ENCODE measurements around the gene METTL25B.
"Not testable (repeated sequence)": the region's sequence is repeated elsewhere in the genome, so short reads cannot be mapped to it uniquely, and the experiment has no call there.

Gene METTL25B

DNA sequence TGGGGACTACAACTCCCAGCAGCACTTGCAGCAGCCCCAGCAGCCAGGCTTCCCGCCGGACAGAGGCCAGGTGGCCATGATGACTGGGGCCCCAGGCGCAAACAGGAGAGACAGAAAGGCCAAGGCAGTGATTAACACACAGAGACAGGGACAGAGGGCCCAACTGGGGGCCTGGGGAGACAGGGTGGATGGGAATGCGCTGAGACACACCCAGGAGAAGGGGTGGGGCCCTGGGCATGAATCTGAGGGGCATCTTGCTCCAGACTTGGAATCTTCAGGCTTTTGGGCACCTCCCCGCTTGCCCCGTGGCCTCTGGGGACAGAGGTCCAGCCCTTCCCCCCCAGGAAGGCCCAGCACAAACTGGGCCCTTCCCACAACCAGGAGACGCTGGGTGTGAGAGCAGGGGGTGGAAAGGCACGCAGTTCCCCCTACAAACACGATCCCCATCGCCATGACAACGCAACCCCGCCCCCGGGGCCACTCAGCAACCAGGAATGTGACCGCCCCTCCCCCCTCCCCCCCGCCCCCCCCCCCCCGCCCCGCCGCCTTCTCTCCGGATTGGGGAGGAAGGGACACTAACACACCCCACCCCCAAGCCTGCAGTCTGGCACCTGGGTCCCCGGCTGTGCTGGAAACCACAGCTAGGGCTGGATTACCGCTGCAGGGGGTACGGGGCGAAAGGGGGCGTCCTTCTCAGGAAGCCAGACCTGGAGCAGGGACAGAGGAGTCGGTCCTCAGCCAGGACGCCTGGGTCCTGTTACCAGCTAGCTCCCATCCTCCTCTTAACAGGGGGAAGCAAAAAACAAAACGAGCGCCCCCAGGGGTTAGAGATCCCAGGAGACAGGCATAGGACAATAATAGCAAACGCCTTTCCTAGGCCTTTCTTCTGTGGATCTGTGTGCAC is 18.7 kb downstream of the METTL25B start:
- H3K4me3 ChIP-seq (ENCODE audit: low read depth, low read length): peak overlapping the region; percentile 54

DNA sequence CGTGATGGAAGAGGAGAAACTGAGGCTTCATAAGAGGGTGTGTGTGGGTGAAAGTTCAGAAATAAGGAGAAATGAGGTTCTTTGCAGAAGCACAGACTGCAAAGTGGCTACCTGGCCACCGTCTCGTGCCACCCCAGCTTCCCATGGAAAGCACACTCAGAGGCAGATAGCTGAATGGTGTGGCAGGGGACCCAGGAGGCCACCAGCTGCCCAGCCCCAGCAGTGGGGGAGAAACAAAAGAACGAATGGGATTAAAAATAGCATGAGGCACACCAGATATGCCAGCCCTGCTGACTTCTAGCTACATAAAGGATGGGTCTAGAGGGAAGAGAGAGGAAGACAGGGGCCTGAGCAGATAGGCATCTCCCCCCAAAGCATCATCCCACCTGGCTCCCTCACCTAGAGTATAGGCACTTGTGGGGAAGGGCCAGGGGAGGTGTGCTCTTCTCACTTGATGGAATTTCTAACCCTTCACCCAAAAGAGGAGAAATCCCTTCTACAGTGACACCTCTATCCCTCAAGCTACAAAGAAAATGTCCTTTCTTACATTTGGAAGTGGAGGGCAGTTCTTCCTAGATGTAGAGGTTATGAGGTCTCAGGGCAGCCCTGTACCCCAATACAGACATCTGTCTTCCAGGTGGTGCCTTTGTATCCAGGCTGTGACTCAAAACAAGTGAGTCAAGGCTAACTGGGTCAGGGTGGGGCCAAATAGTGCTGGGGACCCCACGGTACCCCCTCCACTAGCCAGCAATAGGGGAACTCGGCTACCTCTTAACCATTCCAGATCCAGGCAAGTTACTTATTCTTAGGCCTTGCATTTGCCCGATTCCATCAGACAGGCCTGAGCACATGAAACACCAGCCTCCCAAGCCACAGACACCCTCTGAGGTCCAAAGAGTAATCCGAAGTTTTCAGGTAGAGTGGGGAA is 19.7 kb downstream of the METTL25B start:
- no peak overlapping the region for H3K4me3 ChIP-seq (ENCODE audit: low read depth, low read length)

DNA sequence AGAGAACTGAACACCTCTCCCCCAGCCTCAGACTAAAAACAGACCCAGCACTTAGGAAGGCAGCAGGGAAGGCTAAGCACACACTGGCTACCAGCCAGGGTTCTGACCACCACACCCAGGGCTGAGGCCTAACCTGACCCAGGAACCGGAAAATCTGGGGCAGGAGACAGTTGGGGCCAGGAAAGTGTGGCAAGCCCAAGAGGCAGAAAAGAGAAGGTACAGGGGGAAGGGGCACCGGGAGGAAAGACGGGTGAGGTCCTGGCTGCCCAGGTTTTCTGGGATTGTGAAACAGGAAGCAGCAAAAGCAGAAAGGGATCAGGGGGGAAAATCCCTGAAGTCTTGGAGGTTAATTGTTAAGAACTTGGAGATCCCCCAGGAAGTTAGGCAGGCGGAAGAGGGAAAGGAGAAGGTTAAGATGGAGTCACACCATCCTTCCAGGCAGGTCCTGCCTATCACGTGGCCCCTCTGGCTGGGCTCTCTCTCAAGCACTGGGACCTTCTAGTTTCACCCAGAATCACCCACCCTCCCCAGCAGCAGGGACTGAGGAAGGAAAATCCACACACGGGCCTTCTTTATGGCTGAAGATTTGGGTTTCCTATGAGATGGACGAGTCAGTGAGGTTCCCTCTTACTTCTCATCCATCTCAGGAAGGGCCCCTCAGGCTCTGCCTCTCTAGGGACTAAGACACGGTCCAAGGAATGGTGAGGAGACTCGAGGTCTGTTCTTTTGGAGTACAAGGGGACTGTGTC is 20.6 kb downstream of the METTL25B start:
- no peak overlapping the region for H3K4me3 ChIP-seq (ENCODE audit: low read depth, low read length)

DNA sequence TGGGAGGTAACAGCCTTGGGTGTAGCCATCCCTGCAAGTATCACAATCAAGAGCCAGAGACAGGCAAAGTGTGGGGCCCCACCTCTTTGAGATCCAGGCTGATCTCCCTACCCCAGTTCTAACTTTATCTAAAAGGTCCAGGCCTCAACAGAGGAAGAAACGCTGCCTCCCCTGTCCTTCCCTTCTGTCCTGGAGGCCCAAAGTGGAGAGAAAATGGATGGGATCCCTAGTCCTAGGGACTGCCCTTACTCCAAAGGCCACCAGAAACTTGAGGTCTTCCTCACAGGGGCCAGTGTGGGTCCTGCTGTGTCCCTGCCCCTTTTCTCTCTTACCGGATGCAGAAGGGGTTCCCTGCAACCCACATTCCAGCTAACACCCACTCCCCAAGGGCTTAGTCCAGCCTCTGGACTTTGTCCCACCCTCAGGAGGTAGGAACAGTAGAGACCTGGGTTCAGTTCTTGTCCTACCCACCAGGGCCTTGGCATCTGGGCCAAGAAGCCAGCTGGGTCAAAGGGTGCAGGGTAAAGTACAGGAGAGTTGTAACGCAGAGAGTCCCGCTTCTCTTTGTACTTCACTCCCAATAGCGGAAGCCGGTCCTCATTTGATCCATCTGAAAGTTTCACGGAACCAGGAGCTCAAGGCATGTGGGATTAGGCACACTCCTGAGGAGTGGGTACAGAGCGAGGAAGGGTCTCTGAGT is 21.3 kb downstream of the METTL25B start:
- H3K4me3 ChIP-seq (ENCODE audit: low read depth, low read length): peak overlapping the region; percentile 78

DNA sequence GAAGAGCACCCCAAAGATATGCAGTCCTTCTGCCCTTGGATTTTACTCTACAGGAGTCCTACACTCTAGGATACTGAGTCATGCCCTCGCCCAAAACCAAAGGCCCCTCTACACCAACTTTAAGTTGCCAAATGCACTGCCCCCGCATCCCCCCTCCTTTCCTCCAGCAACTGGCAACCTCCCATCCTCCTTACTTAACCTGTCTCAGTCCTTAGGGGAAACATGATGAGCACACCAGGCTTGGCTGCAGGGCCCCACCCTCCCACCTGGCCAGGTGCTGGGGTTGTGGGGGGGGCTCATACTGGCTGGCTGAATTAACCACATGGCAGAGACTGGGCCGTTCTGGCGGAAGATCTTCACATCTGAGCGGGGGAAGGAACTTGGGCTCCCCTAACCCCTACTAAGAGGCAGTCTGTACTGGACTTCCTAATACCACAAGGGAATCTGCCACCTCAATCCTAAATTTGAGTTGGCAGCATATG is 22.0 kb downstream of the METTL25B start:
- peak overlapping the region; percentile 78 for H3K4me3 ChIP-seq (ENCODE audit: low read depth, low read length)

DNA sequence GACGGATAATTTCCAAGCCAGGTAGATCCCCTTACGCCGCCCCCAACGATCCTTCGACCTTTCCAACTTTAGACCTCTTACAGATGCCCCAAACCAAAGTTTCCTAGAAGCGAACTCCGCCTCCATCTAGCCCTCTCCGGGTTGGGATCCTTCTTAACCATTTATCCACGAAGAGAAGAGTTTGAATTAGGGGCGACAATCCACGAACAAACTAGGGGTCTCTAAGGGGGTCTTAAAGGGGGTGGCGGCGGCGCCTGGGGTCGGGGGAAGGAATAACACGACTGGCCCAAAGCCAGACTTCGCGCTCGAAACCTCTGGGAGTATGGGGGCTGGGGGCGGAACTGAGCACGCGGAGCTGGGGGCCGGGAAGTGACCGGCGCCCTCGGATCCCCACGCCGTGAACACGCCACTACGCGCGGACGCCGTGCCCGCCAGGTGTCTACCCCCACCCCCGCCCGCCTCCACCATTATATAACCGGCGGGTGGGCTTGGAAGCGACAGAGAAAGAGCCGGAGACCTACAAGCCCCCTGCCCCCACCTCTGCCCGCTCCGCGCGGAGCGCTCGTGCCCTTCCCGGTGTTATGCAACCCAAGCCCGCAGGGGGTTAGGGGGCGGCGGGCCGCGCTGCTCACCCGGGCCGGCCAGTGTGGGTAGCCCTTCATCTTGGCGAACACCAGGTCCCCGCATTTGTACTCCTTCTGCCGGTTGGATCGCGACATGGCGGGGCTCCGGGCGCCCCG is 22.6 kb downstream of the METTL25B start:
- H3K4me3 ChIP-seq (ENCODE audit: low read depth, low read length): peak overlapping the region; percentile 78

DNA sequence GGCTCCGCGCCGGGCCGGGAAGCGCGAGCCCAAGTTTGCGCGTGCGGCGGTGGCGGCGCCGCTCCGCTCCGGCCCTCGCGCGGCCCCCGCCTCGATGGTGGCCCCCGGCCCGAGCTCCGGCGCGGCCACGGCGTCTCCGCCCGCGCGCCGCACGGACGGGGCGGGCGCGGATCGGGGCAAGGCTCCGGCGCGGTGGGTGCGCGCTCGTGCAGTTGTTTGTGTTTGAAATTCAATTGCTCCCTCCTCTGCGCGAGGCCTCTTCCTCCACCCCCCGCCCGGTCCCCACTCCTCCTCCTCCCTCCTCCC is 23.1 kb downstream of the METTL25B start, which contains the start of gene HDGF:
Gene HDGF (minus strand): TSS at position 225 of the 306 bp plus-strand sequence. CDS start 246 bp downstream, outside the sequence.
- H3K4me3 ChIP-seq (ENCODE audit: low read depth, low read length): peak within 1 kb of the TSS; percentile 78

DNA sequence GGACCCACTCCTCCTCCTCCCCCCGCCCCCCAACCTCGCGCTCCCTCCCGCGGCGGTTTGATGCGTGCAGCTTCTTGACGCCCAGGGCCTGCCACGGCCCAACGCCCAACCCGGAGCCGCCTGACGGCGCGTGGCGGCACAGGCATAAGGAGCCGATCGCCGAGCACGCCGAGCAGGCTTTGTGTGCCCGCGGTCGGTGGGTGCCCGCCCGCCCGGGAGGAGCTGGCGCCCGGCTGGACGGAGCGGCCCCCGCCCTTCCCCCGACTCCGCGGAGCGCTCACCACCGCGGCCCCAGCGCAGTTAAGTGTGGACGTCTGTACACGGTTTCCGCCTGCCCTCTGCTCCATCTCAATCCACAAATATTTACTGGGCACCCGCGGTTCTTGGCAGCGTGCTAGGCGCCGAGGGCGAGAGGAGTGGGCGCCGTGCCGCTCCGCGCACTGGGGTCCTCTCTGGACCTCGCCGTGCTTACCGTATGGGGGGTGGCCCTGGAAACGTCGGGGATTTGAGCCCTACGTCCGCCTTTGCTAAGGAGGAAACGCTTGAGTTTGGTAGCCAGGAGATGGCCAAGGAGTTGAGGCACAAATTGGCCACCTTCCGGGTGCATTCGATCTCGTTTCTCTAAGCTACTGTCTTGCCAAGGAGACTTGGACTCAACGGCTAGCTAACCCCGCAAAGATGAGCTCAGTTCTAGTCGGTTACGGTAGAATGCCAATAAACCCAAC is 23.6 kb downstream of the METTL25B start:
- H3K4me3 ChIP-seq (ENCODE audit: low read depth, low read length): peak overlapping the region; percentile 74

DNA sequence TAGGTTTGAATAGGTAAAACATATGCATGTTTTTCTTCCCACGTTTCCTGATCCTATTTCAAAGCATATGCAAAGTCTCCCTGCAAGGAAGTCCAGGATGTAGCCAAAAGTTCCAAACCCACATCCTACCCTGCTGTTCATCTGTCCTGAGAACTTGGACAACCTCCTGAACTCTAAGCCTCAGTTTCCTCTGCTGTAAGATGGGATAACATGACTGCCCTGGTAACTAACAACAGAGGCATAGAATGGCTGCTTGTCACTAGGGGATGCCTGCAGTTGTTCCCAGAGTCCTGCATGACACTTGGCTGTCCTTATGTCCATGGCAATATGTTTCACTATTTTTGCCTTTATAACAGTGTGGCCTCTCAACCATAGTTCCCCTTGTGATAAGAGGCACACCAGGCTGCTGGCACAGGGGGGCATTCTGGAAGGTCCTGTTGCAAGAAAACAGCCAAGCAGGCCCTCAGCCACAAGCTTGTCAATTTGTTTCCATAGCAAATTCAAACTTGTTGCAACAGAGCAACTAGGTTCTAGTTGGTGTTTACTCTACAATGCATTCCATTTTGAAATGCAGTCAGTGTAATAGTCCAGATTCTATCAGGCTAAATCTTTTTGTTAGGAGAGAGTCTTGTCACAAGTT is 24.7 kb downstream of the METTL25B start:
- peak overlapping the region; percentile 74 for H3K4me3 ChIP-seq (ENCODE audit: low read depth, low read length)

DNA sequence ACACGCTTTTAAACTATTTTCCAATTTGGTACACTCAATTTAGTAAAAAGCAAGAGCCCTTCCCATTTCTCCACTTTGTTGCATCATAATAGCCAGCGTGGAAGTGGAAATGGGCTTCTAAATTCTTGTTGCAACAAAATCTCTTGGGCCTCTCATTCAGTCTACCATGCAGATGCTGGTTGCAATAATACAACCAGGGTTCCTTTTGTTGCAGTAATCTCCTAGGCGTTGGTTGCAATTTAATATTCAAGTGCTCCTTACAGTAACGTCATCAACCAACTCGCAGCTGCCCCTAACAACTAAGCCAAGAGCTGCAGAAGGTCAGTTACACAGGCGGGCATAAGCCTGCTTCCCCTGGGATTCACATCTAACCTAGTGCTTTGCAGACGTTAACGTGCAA is 25.9 kb downstream of the METTL25B start:
- H3K4me3 ChIP-seq (ENCODE audit: low read depth, low read length): no peak overlapping the region

DNA sequence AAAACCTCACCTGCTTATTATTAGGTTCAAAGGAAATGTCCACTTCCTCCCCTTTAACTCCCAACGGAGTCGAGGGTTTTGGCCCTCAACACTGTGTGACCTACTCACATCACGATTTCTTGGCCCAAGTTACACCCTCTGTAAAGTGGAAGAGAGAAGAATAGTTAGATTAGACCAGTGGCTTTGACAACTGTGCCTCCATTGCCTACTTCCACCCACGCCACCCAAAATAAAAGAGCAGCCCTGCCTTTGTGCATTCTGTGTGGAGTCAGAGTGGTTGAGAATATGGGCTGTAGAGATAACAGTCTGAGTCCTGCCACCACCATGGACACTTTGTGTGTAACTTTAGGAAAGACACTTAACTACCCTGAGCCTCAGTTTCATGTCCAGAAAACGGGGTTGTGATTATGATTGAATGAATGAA is 27.3 kb downstream of the METTL25B start:
- H3K4me3 ChIP-seq (ENCODE audit: low read depth, low read length): no peak overlapping the region

DNA sequence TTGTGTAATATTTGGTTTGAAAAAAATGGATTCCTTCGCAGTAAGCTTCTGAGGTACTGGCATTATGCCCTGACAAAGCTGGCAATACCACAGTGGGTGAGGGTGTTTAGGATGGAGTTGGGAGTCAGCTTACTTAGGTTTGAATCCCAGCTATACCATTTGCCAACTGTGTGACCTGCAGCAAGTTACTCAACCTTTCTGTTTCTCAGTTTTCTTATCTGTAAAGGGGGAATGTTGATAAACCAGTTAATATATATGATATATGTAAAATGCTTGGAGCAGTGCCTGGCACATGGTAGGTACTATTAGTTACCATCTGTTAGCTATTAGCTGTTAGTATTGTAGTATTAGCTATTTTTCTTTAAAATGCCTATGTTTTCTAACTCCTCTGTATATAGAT is 28.1 kb downstream of the METTL25B start:
- H3K4me3 ChIP-seq (ENCODE audit: low read depth, low read length): no peak overlapping the region

DNA sequence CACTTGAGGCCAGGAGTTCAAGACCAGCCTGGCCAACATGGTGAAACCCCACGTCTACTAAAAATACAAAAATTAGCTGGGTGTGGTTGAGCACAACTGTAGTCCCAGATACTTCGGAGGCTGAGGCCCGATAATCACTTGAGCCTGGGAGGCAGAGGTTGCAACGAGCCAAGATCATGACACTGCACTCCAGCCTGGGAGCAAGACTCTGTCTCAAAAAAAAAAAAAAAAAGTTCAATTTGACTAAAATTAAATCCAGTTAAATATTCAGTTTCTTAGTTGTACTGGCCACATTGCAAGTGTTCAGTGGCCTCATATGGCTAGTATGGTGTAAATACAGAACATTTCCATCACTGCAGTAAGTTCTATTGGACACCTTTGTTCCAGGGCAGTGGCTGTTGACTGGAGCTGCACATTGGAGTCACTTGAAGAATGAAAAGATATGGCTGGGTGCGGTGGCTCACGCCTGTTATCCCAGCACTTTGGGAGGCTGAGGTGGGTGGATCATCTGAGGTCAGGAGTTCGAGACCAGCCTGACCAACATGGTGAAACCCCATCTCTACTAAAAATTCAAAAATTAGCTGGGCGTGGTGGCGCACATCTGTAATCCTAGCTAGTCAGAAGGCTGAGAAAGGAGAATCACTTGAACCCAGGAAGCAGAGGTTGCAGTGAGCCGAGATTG is 29.4 kb downstream of the METTL25B start:
- not testable (repeated sequence) for H3K4me3 ChIP-seq (ENCODE audit: low read depth, low read length)

DNA sequence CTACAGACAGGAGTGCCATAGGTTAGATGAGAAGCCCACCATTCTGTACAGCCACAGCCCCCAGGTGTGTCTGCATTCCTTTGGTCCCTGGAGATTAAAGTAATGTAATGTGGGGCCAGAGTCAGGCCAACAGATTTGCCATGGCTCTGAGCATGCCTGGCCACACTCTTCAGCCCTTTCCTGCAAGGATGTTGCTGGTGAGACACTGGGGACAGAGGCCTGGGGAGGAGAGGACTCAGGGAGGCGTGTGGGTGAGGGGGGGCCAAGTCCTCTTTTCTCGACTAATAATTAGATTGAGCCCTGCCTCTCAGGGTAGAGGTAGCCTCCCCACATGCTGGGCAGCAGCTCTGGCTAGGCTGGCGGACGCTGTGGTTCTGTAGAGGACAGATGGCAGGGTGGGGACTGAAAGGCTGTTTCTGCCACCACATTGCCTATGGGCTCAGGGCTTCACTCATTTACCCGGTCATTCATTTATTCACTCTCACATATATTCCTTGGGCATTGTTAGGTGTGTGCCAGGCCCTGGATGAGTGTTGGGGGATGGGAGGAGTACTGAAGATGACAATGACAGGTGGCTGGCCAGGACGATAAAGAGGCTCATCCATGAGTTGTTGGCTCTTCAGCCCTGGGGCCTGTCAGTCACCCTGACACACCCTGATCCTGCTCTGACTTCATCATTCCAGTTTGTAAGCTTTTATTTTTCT is 32.0 kb downstream of the METTL25B start:
- no peak overlapping the region for H3K4me3 ChIP-seq (ENCODE audit: low read depth, low read length)

DNA sequence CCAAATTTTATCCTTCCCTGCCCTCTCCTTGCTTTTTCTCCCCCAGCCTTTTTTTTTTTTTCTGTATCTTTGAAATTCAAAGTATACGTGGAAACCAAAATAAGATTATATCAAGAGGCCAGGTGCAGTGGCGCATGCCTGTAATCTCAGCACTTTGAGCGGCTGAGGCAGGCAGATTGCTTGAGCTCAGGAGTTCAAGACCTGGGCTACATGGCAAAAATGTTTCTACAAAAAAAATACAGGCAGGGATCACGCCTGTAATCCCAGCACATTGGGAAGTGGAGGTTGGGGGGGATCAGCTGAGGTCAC is 32.5 kb downstream of the METTL25B start:
- H3K4me3 ChIP-seq (ENCODE audit: low read depth, low read length): no peak overlapping the region

DNA sequence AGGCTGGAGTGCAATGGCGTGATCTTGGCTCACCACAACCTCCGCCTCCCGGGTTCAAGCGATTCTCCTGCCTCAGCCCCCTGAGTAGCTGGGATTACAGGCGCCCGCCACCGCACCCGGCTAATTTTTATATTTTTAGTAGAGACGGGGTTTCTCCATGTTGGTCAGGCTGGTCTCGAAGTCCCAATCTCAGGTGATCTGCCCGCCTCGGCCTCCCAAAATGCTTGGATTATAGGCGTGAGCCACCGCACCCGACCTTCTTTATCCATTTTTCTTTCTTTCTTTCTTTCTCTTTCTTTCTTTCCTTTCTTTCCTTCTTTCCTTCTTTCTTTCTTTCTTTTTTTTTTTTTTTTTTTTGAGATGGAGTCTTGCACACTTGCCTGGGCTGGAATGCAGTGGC is 36.9 kb downstream of the METTL25B start:
- not testable (repeated sequence) for H3K4me3 ChIP-seq (ENCODE audit: low read depth, low read length)

DNA sequence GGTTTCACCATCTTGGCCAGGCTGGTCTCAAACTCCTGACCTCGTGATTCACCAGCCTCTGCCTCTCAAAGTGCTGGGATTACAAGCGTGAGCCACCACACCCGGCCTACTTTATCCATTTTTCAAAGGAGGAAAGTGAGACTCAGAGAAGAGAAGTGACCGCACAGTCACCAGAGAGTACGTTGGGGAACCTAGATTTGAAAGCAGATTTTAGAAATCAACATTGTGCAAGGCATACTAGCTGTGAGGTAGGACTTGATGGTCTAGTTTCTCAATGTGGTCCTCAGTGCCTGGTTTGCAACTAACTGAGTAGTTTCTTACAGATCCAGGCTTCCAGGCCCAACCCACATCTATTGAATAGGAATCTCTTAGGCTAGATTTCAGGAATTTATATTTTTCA is 37.4 kb downstream of the METTL25B start:
- no peak overlapping the region for H3K4me3 ChIP-seq (ENCODE audit: low read depth, low read length)
